ENCODE data around the gene COG8. TPM values are rescaled to one million over a fixed set of nuclear protein-coding genes. Genes with fewer than 3 reads are reported as not detected.
A peak's percentile ranks its signal among the peaks of the same experiment; 100 is the strongest.
"Not testable (repeated sequence)": the region's sequence is repeated elsewhere in the genome, so short reads cannot be mapped to it uniquely, and the experiment has no call there.

COG8 gene
- polyA plus RNA-seq, 3 donors = 31.8 to 35.8 (median 32.8) TPM

- no peak for DNase-seq (ENCODE audit: extremely low read depth in 1 of 11, low read depth in 9 of 11, low spot score in 4 of 11)
These were observed 31.5 kb downstream of the COG8 start for GRCh38 chr16:69307856-69308255.

GRCh38 chr16:69307091-69307490 is 32.3 kb downstream of the COG8 start:
- no peak for DNase-seq (ENCODE audit: extremely low read depth in 1 of 11, low read depth in 9 of 11, low spot score in 4 of 11)

DNA sequence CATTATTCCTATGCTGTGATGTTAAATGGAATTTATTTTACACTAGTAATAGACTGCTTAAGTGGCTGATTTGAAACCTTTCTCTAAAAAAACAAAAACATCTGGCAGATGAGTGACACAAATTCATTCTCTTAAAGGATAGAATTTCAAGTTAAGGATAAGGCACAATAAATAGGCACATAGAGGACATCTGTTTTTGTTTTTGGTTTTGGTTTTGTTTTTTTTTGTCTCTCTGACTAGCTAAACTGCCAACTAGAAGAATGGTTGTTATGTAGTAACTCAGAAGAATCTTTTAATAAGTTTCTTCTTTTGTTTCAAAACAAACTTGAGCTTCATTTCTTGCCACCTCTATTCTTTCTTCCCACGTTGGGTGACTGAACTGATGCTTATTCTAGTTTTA is 33.3 kb downstream of the COG8 start:
- no peak for DNase-seq (ENCODE audit: extremely low read depth in 1 of 11, low read depth in 9 of 11, low spot score in 4 of 11)

DNA sequence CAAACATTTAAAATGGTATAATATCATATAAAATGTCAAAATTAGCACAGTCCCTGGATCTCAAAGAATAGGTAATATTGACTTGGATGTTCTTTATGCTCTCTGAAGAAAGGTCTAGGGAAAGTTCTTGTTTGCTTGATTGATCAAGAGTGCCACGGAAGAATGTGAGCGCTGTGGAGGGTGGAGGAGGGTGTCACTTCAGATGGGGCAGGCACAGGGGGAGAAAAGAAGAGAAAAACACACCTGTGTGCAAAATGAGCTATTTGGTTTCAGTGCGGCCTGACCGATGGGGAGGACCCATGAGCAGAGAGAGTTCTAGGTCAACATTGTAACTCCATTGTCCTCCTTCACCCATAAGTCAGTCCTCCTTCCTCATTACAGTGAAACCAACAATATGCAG is 37.1 kb downstream of the COG8 start:
- no peak for DNase-seq (ENCODE audit: extremely low read depth in 1 of 11, low read depth in 9 of 11, low spot score in 4 of 11)

- DNase-seq (ENCODE audit: extremely low read depth in 1 of 11, low read depth in 9 of 11, low spot score in 4 of 11) = no peak
These were observed 37.5 kb downstream of the COG8 start for GRCh38 chr16:69301861-69302260.

GRCh38 chr16:69301187-69301586 is 38.2 kb downstream of the COG8 start:
- DNase-seq (ENCODE audit: extremely low read depth in 1 of 11, low read depth in 9 of 11, low spot score in 4 of 11) = no peak

DNA sequence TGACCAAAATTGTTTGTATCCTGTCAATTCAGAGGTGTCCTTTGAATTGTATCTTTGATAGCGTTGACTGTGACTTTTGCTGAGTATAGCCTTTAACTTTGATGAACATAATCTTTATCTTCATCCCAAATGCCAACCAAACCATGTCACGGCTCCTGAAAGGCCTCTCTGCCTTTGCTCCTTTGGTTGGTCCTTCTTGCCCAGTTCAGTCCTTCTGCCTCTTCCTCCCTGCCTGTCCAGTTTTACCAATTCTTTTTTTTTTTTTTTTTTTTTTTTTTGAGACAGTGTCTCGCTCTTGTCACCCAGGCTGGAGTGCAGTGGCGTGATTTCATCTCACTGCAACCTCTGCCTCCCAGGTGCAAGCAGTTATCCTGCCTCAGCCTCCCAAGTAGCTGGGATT is 41.1 kb downstream of the COG8 start:
- no peak for DNase-seq (ENCODE audit: extremely low read depth in 1 of 11, low read depth in 9 of 11, low spot score in 4 of 11)

- DNase-seq (ENCODE audit: extremely low read depth in 1 of 11, low read depth in 9 of 11, low spot score in 4 of 11) = not testable (repeated sequence)
These were observed 42.6 kb downstream of the COG8 start for GRCh38 chr16:69296771-69297170.

DNA sequence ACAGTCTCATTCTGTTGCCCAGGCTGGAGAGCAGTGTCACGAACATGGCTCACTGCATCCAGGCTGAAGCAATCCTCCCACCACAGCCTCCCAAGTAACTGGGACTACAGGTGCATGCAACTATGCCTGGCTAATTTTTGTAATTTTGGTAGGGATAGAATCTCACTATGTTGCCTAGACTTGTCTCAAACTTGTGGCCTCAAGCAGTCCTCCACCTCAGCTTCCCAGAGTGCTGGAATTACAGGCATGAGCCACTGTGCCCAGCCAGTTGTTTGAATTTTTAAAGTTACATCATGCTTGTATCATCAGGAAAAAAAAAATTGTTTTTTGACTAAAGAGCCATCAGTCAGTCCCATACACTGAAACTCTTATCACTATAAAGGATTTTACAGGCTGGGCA is 45.3 kb downstream of the COG8 start:
- no peak for DNase-seq (ENCODE audit: extremely low read depth in 1 of 11, low read depth in 9 of 11, low spot score in 4 of 11)

- DNase-seq (ENCODE audit: extremely low read depth in 1 of 11, low read depth in 9 of 11, low spot score in 4 of 11) = no peak
These were observed 46.0 kb downstream of the COG8 start for GRCh38 chr16:69293401-69293800.

DNA sequence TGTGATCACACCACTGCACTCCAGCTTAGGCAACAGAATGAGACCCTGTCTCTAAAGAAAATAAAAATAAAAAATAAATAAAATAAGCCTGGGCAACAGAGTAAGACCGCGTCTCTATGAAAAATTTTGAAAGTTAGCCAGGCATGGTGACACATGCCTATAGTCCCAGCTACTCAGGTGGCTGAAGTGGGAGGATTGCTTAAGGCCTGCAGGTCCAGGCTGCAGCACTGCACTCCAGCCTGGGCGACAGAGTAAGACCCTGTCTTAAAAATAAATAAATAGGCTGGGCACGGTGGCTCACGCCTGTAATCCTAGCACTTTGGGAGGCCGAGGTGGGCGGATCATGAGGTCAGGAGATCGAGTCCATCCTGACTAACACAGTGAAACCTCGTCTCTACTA is 47.7 kb downstream of the COG8 start:
- DNase-seq (ENCODE audit: extremely low read depth in 1 of 11, low read depth in 9 of 11, low spot score in 4 of 11) = not testable (repeated sequence)

GRCh38 chr16:69286941-69287713 is 52.2 kb downstream of the COG8 start:
- DNase-seq (ENCODE audit: extremely low read depth in 1 of 11, low read depth in 9 of 11, low spot score in 4 of 11) = peak in 10 of 11 donors; percentile 45 to 77 (median 58)

- DNase-seq (ENCODE audit: extremely low read depth in 1 of 11, low read depth in 9 of 11, low spot score in 4 of 11) = no peak
These were observed 54.1 kb downstream of the COG8 start for GRCh38 chr16:69285240-69285639.

- DNase-seq (ENCODE audit: extremely low read depth in 1 of 11, low read depth in 9 of 11, low spot score in 4 of 11) = no peak
These were observed 55.5 kb downstream of the COG8 start for GRCh38 chr16:69283851-69284250.

GRCh38 chr16:69277413-69277812 is 62.0 kb downstream of the COG8 start:
- no peak for DNase-seq (ENCODE audit: extremely low read depth in 1 of 11, low read depth in 9 of 11, low spot score in 4 of 11)

Other genes starting within 250 kb of the COG8 start
- gene HAS3, start 233.9 kb downstream of the COG8 start, polyA plus RNA-seq (ENCODE audit: insufficient read length in 3 of 3) = 1 to 10 TPM; 2.9 to 4.1 (median 3.1) TPM
- 100 to 1,000 TPM; 143 to 177 (median 160) TPM for gene CHTF8, start 207.0 kb downstream of the COG8 start, polyA plus RNA-seq (ENCODE audit: insufficient read length in 3 of 3)
- 10 to 100 TPM; 57.3 to 69.2 (median 59.6) TPM for gene UTP4, start 206.9 kb downstream of the COG8 start, polyA plus RNA-seq (ENCODE audit: insufficient read length in 3 of 3)
- 10 to 100 TPM; 11.5 to 13.2 (median 12.9) TPM for gene SNTB2, start 152.4 kb downstream of the COG8 start, polyA plus RNA-seq (ENCODE audit: insufficient read length in 3 of 3)
- gene VPS4A, start 28.2 kb downstream of the COG8 start, polyA plus RNA-seq (ENCODE audit: insufficient read length in 3 of 3) = 10 to 100 TPM; 43.1 to 52.5 (median 47.6) TPM
- gene PDF, start 9.0 kb downstream of the COG8 start, polyA plus RNA-seq (ENCODE audit: insufficient read length in 3 of 3) = 1 to 10 TPM; 3.6 to 7.6 (median 5.6) TPM
- gene NIP7, start 208 bp upstream of the COG8 start, polyA plus RNA-seq (ENCODE audit: insufficient read length in 3 of 3) = 10 to 100 TPM; 29.5 to 39.7 (median 33.1) TPM
- 1 to 10 TPM; 2.7 to 3.9 (median 3.0) TPM for gene TMED6, start 12.2 kb upstream of the COG8 start, polyA plus RNA-seq (ENCODE audit: insufficient read length in 3 of 3)
- 10 to 100 TPM; 43.3 to 47.6 (median 44.9) TPM for gene TERF2, start 46.4 kb upstream of the COG8 start, polyA plus RNA-seq (ENCODE audit: insufficient read length in 3 of 3)
- 100 to 1,000 TPM; 132 to 150 (median 141) TPM for gene CYB5B, start 85.1 kb upstream of the COG8 start, polyA plus RNA-seq (ENCODE audit: insufficient read length in 3 of 3)
- 10 to 100 TPM; 36.5 to 64.6 (median 42.7) TPM for gene NFAT5, start 226.4 kb upstream of the COG8 start, polyA plus RNA-seq (ENCODE audit: insufficient read length in 3 of 3)

Data from renal cortex interstitium (tissue), 11 donors.